ENCODE results near the gene FSTL4. TPM values are rescaled to one million over a fixed set of nuclear protein-coding genes. Genes with fewer than 3 reads are reported as not detected.

Gene FSTL4
- polyA plus RNA-seq, 1 of the 3 experiments (the other 2 are of a cell fraction), result not detected

DNA sequence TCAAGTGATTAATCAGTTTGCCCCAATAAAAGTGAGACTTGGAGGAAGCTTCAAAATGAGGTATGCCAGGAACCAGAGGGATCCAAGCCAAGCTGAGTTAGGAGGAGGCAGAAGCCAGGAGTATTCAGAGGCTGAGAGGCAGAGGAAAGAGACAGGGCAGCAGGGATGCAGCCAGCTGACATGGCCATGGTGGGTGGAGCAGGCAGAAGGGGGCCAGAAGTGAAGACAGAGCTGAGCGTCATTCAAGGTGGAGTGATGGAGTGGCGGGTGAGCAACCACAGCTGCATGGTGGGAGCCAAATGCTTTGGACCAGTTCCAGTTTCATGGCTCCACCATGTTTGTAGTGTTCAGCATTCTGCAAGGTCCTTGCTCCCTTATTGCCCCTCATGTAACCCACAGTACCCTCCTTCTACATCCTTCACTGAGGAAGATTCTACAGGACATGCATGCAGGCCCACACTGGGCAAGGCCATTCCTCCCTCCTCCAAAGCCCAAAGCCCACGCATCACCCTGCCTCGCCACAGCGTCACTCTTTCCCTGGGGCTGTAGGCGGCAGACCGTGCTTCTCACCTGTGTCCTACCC is 100.6 kb downstream of the FSTL4 start:
- no peak overlapping the region for H3K9ac ChIP-seq
- H3K4me3 ChIP-seq (ENCODE audit: low read depth in 2 of 2, low read length in 1 of 2), result no peak overlapping the region
- no peak overlapping the region for H3K4me2 ChIP-seq
- no peak overlapping the region for H2AFZ ChIP-seq (ENCODE audit: low read depth)
- TF ChIP-seq, protein P1, sequence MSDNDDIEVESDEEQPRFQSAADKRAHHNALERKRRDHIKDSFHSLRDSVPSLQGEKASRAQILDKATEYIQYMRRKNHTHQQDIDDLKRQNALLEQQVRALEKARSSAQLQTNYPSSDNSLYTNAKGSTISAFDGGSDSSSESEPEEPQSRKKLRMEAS (IDR thresholded peaks at IDR 0.05; ENCODE audit: low read depth), result no peak
- TF ChIP-seq JUND (IDR thresholded peaks at IDR 0.05) (no peak), YY1 (IDR thresholded peaks at IDR 0.05; ENCODE audit: low read depth) (no peak), FOXJ3 (CRISPR knock-in tag; IDR thresholded peaks at IDR 0.05) (no peak), GABPA (IDR thresholded peaks at IDR 0.05; ENCODE audit: low read depth) (no peak), TCF12 (IDR thresholded peaks at IDR 0.05) (no peak)
- TF ChIP-seq, protein P2, sequence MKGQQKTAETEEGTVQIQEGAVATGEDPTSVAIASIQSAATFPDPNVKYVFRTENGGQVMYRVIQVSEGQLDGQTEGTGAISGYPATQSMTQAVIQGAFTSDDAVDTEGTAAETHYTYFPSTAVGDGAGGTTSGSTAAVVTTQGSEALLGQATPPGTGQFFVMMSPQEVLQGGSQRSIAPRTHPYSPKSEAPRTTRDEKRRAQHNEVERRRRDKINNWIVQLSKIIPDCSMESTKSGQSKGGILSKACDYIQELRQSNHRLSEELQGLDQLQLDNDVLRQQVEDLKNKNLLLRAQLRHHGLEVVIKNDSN (IDR thresholded peaks at IDR 0.05; ENCODE audit: borderline replicate concordance, low read depth), result no peak
- H3K36me3 ChIP-seq (replicated peaks in 1 of 2; ENCODE audit: control insufficient read depth in 1 of 2, insufficient read depth in 2 of 2, low read length in 1 of 2), result no peaks in the 10 kb centered on the region
- no peaks in the 10 kb centered on the region for H3K9me3 ChIP-seq
- ChIA-PET CTCF (no interaction called here), POLR2A (no interaction called here)
- H3K9me2 ChIP-seq, result no peaks in the 10 kb centered on the region
- H3K4me1 ChIP-seq (ENCODE audit: control insufficient read depth in 1 of 2, insufficient read depth in 2 of 2, low read depth in 1 of 2, low read length in 1 of 2), result peaks cover 0 to 3% of the 10 kb centered on the region in 2 experiments; a peak in 1 of 4 replicates
- H3K27ac ChIP-seq (ENCODE audit: low read depth in 2 of 2, low read length in 1 of 2), result no peak overlapping the region
- no peak for DNase-seq
- no peaks in the 10 kb centered on the region for H3F3A ChIP-seq (replicated peaks; ENCODE audit: insufficient read depth)
- 72% methylated on average over 7 of the region's 7 CpGs for WGBS (ENCODE audit: low lambda C conversion rate)
- no peaks in the 10 kb centered on the region for H4K20me1 ChIP-seq (ENCODE audit: insufficient read depth)
- H3K27me3 ChIP-seq (ENCODE audit: insufficient read depth), result no peaks in the 10 kb centered on the region; the same call in 1 of the 2 replicates
- H3K79me2 ChIP-seq (ENCODE audit: insufficient read depth), result no peaks in the 10 kb centered on the region

DNA sequence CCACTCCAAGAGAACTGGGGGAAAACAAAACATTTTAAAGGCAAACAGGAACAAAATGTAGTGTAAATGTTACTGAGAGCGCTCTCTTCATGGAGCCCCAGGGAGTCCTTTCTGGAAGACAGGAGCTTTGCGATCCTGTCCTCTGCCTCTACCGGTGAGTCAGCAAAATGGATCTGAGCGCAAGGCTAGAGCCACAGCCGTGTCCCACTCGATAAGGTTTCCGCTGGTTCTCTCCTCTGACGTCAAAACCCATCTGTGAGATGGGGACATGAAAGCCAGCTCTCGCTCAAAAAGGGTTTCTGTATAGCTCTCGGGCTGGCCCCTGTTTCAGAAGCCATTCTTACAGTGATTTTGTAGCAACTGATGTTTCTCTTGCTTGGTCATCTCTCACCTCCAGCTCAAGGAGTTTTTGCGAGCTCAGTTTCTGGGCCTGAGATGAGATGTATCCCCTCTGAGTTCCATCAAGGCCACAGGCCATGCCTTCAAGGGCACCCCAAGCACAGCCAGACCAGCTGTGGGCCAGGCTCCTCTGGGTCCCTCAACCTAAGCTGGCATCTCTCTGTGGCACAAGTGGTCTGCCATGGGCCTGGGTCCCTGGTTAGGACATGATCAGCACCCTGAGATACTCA is 101.6 kb downstream of the FSTL4 start:
- no peaks in the 10 kb centered on the region for H3K9me3 ChIP-seq
- 67% methylated on average over 10 of the region's 11 CpGs for WGBS (ENCODE audit: low lambda C conversion rate)
- H2AFZ ChIP-seq (ENCODE audit: low read depth), result no peak overlapping the region
- H3K27ac ChIP-seq (ENCODE audit: low read depth in 2 of 2, low read length in 1 of 2), result no peak overlapping the region
- no peaks in the 10 kb centered on the region; the same call in 1 of the 2 replicates for H3K27me3 ChIP-seq (ENCODE audit: insufficient read depth)
- no peak overlapping the region for H3K9ac ChIP-seq
- H3K4me2 ChIP-seq, result no peak overlapping the region
- POLR2A ChIA-PET, result no interaction called here
- H3F3A ChIP-seq (replicated peaks; ENCODE audit: insufficient read depth), result no peaks in the 10 kb centered on the region
- no peaks in the 10 kb centered on the region for H4K20me1 ChIP-seq (ENCODE audit: insufficient read depth)
- H3K79me2 ChIP-seq (ENCODE audit: insufficient read depth), result no peaks in the 10 kb centered on the region
- H3K4me3 ChIP-seq (ENCODE audit: low read depth in 2 of 2, low read length in 1 of 2), result no peak overlapping the region
- H3K9me2 ChIP-seq, result no peaks in the 10 kb centered on the region
- no peak for DNase-seq
- peaks cover 0 to 3% of the 10 kb centered on the region in 2 experiments; a peak in 1 of 4 replicates for H3K4me1 ChIP-seq (ENCODE audit: control insufficient read depth in 1 of 2, insufficient read depth in 2 of 2, low read depth in 1 of 2, low read length in 1 of 2)
- no peaks in the 10 kb centered on the region for H3K36me3 ChIP-seq (replicated peaks in 1 of 2; ENCODE audit: control insufficient read depth in 1 of 2, insufficient read depth in 2 of 2, low read length in 1 of 2)
- CTCF ChIA-PET, result interaction anchor here (1.1 to 1.2 kb wide), 2 partner anchors 89 to 100 kb away, joined by 3 to 7 read pairs; no protein-coding TSS in a partner anchor
- TF ChIP-seq RFX5 (IDR thresholded peaks at IDR 0.05; ENCODE audit: low read length), result no peak
- TF ChIP-seq, protein P3, sequence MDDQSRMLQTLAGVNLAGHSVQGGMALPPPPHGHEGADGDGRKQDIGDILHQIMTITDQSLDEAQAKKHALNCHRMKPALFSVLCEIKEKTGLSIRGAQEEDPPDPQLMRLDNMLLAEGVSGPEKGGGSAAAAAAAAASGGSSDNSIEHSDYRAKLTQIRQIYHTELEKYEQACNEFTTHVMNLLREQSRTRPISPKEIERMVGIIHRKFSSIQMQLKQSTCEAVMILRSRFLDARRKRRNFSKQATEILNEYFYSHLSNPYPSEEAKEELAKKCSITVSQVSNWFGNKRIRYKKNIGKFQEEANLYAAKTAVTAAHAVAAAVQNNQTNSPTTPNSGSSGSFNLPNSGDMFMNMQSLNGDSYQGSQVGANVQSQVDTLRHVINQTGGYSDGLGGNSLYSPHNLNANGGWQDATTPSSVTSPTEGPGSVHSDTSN (IDR thresholded peaks at IDR 0.05), result no peak
- TF ChIP-seq, protein P4, sequence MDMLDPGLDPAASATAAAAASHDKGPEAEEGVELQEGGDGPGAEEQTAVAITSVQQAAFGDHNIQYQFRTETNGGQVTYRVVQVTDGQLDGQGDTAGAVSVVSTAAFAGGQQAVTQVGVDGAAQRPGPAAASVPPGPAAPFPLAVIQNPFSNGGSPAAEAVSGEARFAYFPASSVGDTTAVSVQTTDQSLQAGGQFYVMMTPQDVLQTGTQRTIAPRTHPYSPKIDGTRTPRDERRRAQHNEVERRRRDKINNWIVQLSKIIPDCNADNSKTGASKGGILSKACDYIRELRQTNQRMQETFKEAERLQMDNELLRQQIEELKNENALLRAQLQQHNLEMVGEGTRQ (IDR thresholded peaks at IDR 0.05; ENCODE audit: borderline replicate concordance, low read depth, low read length), result no peak
- no peak for TF ChIP-seq MXI1 (IDR thresholded peaks at IDR 0.05; ENCODE audit: low read depth, low read length)
- TF ChIP-seq, protein P5, sequence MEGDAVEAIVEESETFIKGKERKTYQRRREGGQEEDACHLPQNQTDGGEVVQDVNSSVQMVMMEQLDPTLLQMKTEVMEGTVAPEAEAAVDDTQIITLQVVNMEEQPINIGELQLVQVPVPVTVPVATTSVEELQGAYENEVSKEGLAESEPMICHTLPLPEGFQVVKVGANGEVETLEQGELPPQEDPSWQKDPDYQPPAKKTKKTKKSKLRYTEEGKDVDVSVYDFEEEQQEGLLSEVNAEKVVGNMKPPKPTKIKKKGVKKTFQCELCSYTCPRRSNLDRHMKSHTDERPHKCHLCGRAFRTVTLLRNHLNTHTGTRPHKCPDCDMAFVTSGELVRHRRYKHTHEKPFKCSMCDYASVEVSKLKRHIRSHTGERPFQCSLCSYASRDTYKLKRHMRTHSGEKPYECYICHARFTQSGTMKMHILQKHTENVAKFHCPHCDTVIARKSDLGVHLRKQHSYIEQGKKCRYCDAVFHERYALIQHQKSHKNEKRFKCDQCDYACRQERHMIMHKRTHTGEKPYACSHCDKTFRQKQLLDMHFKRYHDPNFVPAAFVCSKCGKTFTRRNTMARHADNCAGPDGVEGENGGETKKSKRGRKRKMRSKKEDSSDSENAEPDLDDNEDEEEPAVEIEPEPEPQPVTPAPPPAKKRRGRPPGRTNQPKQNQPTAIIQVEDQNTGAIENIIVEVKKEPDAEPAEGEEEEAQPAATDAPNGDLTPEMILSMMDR (IDR thresholded peaks at IDR 0.05), result no peak
- TF ChIP-seq EP300 (IDR thresholded peaks at IDR 0.05; ENCODE audit: borderline replicate concordance in 1 of 2, low read depth in 1 of 2, low read length in 1 of 2), result no peak
- TF ChIP-seq SIN3A (IDR thresholded peaks at IDR 0.05; ENCODE audit: borderline replicate concordance, low read depth, low read length), result no peak
- TF ChIP-seq MEF2A (IDR thresholded peaks at IDR 0.05; ENCODE audit: borderline replicate concordance, low read depth), result no peak
- TF ChIP-seq EZH2phosphoT487 (IDR thresholded peaks at IDR 0.05; ENCODE audit: borderline replicate concordance, low read depth), result no peak
- TF ChIP-seq, protein P2 (IDR thresholded peaks at IDR 0.05; ENCODE audit: borderline replicate concordance, low read depth), result no peak
- TF ChIP-seq, protein P6, sequence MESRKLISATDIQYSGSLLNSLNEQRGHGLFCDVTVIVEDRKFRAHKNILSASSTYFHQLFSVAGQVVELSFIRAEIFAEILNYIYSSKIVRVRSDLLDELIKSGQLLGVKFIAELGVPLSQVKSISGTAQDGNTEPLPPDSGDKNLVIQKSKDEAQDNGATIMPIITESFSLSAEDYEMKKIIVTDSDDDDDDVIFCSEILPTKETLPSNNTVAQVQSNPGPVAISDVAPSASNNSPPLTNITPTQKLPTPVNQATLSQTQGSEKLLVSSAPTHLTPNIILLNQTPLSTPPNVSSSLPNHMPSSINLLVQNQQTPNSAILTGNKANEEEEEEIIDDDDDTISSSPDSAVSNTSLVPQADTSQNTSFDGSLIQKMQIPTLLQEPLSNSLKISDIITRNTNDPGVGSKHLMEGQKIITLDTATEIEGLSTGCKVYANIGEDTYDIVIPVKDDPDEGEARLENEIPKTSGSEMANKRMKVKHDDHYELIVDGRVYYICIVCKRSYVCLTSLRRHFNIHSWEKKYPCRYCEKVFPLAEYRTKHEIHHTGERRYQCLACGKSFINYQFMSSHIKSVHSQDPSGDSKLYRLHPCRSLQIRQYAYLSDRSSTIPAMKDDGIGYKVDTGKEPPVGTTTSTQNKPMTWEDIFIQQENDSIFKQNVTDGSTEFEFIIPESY (IDR thresholded peaks at IDR 0.05; ENCODE audit: borderline replicate concordance, low read depth), result no peak

All from SK-N-SH (cell line).